ENCODE results near the gene ACER3.
"Not testable (repeated sequence)": the region's sequence is repeated elsewhere in the genome, so short reads cannot be mapped to it uniquely, and the experiment has no call there.

The ACER3 gene

DNA sequence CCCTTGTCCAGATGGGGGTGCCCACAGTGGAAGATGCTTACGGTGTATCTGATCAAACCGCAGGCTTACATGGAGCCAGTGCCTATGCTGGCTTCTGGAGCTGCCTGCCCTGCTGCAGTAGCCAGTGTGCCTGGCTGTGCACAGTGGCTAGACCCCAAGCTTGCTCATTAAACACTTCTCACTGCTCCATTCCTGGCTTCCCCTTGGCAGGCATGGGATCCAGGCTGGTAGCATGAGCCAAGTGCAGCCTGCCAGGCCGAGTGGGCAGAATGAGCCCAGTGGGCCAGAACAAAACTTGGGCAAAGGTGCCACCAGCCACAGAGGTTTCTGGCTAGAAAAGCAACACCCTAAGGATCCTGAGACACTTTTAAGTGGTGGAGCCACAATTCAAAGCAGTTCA lies 118.1 kb downstream of the ACER3 start:
- FAIRE-seq (no peak), DNase-seq (ENCODE audit: insufficient read length, low spot score) (no peak)

- FAIRE-seq, result no peak
Observed at GRCh38 chr11:76980196-76980595, 119.5 kb downstream of the ACER3 start.

GRCh38 chr11:76984743-76985142 lies 124.0 kb downstream of the ACER3 start:
- FAIRE-seq, result no peak
- no peak for DNase-seq (ENCODE audit: insufficient read length, low spot score)

More at GRCh38 chr11:76980196-76980595, 119.5 kb downstream of the ACER3 start:
- no peak for DNase-seq (ENCODE audit: insufficient read length, low spot score)

DNA sequence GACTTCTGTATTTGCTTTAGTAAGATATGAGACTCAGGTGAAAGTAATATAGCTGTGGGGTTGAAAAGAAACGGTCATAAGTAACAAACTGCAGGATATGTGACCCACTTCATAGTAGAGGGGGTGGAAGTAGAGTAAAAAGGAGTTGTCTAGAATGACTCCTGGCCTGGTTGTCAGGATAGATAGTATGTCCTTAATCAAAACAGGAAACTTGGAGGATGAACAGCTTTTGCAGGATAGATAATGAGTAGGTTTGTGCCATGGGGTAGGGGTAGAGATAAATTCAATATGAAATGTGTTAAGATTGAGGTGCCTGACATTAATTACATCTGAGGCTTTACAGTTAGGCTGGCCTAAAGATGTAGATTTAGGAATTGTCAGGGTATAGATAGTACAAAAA lies 126.5 kb downstream of the ACER3 start:
- DNase-seq (ENCODE audit: insufficient read length, low spot score) (no peak), FAIRE-seq (no peak)

DNA sequence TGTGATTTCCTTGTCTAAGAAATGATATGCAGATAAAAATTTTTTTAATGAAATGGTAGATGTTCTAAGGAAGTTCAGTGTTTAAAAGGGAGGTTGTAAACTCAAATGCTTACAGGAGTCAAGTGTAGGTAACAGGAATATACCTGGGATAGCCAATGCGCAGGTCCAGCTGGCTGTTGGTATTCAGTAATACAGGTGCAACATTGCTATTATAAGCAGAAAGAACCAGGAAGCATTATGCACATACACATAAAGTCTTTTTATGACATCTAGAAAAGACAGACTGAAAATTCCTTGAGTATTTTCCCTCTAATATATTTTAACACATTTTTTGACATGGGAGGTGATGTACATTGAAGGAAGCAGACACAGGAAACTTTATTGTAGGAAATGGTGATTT lies 129.9 kb downstream of the ACER3 start:
- FAIRE-seq (no peak), DNase-seq (ENCODE audit: insufficient read length, low spot score) (no peak)

DNA sequence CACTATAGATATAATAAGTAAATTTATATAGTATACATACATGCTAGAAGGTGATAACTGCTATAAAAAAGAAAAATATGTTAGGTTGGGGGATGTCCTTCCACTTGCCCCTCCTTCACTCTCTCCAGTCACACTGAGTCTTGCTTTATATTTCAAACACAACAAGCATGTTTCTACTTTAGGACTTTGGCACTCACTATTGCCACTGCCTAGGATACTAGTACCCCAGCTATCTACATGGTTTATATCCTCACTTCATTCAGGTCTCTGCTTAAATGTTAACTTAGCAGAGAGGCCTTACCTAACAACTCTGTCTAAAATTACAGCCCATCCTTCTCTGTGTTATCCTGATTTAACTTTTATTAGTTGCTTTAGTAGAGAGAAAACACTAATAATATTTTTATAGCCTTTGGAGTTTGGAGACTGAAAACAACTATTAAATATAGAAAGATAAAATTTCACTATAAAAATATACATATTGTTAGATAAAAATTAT lies 134.4 kb downstream of the ACER3 start:
- no peak for FAIRE-seq

GRCh38 chr11:76997512-76997911 lies 136.8 kb downstream of the ACER3 start:
- DNase-seq (ENCODE audit: insufficient read length, low spot score) (no peak), FAIRE-seq (no peak)

More for the DNA sequence above, 134.4 kb downstream of the ACER3 start:
- DNase-seq (ENCODE audit: insufficient read length, low spot score), result no peak

DNA sequence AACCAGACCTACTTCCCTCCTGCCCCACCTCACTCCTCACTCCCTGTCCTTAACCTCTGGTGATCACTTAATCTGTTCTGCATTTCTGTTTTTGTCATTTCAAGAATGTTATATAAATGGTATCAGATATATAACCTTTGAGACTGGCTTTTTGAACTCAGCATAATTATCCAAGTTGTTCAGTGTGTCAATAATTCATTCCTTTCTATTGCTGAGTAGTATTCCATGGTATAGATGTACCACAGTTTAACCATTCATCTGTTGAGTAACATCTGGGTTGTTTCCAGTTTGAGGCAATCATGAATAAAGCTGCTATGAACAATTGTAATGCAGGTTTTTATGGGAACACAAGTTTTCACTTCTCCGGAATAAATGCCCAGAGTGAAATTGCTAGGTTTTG lies 138.9 kb downstream of the ACER3 start:
- FAIRE-seq, result no peak
- DNase-seq (ENCODE audit: insufficient read length, low spot score), result no peak

DNA sequence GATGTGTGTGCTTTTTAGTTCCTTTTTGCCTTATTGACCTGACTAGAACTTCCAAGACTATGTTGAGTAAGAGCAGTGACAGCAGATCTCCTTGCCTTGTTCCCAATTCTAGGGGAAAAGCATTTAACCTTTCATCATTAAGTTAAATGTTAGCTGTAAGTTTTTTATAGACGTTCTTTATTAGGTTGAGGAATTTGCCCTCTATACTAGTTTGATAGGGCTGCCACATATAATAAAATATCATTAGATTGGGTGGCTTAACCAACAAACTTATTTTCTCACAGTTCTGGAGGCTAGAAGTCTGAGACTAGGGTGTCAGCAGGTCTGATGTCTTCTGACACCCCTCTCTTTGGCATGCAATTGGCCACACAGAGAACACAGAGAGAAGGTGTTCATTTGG lies 140.9 kb downstream of the ACER3 start:
- FAIRE-seq, result no peak

DNA sequence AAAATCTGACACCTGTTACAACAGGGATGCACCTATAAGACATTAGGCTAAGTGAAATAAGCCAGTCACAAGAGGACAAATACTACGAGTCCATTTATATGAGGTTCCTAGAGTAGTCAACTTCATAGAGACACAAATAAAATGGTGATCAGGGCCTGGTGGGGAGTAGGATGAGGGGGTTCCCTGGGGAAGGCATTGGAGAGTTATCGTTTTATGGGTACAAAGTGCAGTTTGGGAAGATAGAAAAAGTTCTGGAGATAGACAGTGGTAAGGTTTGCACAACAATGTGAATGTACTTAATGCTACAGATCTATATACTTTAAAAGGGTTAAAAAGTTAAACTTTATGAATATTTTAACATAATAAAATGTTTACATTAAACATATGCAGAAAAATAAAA lies 142.1 kb downstream of the ACER3 start:
- no peak for DNase-seq (ENCODE audit: insufficient read length, low spot score)
- FAIRE-seq, result no peak

More for the DNA sequence above, 140.9 kb downstream of the ACER3 start:
- no peak for DNase-seq (ENCODE audit: insufficient read length, low spot score)

GRCh38 chr11:77003963-77004362 lies 143.2 kb downstream of the ACER3 start:
- DNase-seq (ENCODE audit: insufficient read length, low spot score) (no peak), FAIRE-seq (no peak)

DNA sequence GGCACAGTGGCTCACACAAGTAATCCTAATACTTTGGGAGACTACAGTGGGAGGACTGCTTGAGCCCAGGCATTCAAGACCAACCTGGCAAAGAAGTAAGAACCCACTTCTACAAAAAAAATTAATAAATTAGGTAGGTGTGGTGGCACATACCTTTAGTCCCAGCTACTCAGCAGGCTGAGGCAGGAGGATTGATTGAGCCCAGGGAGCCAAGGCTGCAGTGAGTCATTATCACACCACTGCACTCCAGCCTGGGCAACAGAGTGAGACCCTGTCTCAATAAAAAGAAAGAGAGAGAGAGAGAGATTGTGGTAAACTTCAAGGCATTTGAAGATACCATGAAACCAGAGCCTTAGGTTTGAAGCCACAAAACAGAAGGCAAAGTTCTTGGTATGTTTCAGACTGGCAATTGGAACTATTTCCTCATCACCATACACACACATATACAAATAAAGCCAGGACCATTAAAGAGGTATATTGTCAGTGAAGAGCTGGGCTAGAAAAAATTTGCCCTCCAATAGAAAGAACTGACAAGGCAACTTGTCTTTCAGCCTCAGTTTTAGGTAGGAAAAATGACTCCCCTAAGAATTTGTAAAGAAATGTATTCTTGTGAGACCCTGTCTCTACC lies 148.9 kb downstream of the ACER3 start:
- FAIRE-seq (no peak), DNase-seq (ENCODE audit: insufficient read length, low spot score) (no peak)

GRCh38 chr11:77014669-77015068 lies 154.0 kb downstream of the ACER3 start:
- DNase-seq (ENCODE audit: insufficient read length, low spot score) (no peak), FAIRE-seq (no peak)

GRCh38 chr11:77018396-77018924 lies 157.7 kb downstream of the ACER3 start:
- FAIRE-seq; DNase-seq (ENCODE audit: insufficient read length, low spot score): not testable (repeated sequence)

- FAIRE-seq (no peak), DNase-seq (ENCODE audit: insufficient read length, low spot score) (no peak)
Observed at GRCh38 chr11:77019976-77020595, 159.4 kb downstream of the ACER3 start.

DNA sequence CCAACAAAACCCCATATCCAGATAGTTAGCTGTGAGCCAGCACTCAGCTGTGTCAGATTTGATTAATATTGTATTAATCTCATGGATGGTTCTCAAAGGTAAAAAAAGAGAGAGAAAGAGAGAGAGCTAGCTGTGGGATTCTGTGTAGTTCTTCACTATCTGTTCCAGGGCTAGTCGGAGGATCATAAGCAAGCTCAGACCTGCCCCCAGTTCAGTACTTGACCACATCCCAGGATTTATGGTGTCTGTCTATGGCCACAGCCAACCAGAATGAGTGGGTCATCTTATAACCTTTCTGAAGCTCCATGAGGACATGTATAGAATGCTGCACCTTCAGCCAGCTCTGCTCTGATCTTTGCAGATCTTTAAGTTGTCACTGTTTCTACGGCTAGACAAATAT lies 160.0 kb downstream of the ACER3 start:
- no peak for DNase-seq (ENCODE audit: insufficient read length, low spot score)
- FAIRE-seq, result no peak

- DNase-seq (ENCODE audit: insufficient read length, low spot score), result no peak
Observed at GRCh38 chr11:77024745-77025144, 164.0 kb downstream of the ACER3 start.

GRCh38 chr11:77026221-77026620 lies 165.5 kb downstream of the ACER3 start:
- DNase-seq (ENCODE audit: insufficient read length, low spot score) (no peak), FAIRE-seq (no peak)

More at GRCh38 chr11:77024745-77025144, 164.0 kb downstream of the ACER3 start:
- FAIRE-seq, result no peak

GRCh38 chr11:77026743-77027142 lies 166.0 kb downstream of the ACER3 start:
- no peak for DNase-seq (ENCODE audit: insufficient read length, low spot score)
- no peak for FAIRE-seq

- DNase-seq (ENCODE audit: insufficient read length, low spot score), result no peak
Observed at GRCh38 chr11:77027275-77027674, 166.6 kb downstream of the ACER3 start.

DNA sequence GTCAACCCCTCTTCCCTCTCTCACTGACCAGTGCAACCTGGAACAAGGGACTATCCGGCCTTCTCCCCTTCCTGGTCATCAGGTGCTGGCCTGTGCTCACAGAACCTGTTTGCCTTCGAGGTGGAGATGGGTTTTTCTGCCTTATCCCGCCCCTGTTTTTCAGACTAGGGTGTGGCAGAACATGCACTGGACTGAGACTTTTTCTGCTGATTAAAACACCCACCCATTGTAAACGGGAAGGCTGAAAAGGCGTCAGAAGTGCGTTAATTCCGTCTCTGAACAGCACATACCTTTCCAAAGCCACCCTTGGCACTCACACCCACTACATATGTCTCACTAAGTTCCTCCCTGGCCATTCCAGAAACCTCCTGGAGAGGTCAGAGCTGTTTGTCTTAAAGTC lies 169.1 kb downstream of the ACER3 start:
- no peak for DNase-seq (ENCODE audit: insufficient read length, low spot score)
- no peak for FAIRE-seq

More at GRCh38 chr11:77027275-77027674, 166.6 kb downstream of the ACER3 start:
- FAIRE-seq, result no peak

DNA sequence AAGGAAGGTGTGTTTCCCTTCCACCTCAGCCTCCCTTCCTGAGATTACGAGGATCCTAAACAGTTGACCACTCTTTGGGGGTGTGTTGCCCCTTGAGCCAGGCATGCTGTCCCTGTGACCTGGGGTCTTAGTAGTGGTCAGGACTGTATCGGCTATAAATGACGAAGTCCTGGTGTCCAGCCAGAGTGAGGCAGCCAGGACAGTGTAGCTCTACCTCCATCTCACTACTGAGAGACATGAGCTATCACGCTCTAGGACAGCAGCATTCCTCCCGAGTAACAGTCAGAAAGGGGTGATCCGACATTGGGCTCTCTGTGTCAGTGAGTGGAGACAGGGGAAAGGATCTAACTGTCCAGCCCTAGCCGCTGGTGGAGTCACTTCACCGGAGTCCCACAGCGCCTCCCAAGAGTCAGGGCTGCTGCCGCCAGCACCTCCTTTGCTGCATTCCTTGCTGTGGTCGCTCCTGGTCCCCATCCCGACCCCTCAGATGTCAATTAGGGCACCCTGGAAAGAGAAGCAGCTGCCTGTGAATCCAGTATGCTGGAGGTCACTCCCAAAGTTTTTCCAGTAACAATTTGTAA lies 170.2 kb downstream of the ACER3 start:
- no peak for DNase-seq (ENCODE audit: insufficient read length, low spot score)
- no peak for FAIRE-seq
